MCF 10A (cell line): Measurements from ENCODE around the gene DUSP16. TPM values are rescaled to one million over a fixed set of nuclear protein-coding genes. Genes with fewer than 3 reads are reported as not detected.
A peak's percentile ranks its signal among the peaks of the same experiment; 100 is the strongest.

ENCODE experiments used
- BruUV-seq: library from RNA; stranded (reverse); fragments of 400-500 nt; replicated peaks from 2 replicates; lab custom pipeline; 2021; lab: Mats Ljungman, UMichigan
- CTCF ChIA-PET: fragments of 300-600 bp; sonication (Branson Sonifier 250); formaldehyde crosslinking; extraction: SDS; loops from one replicate; lab custom pipeline; 2021; ENCODE audit warnings: antibody characterized with exemption, inconsistent platforms; lab: Yijun Ruan, JAX
- POLR2A ChIA-PET: fragments of 300-600, 350-650 bp; sonication (Branson Sonifier 250); formaldehyde crosslinking; extraction: SDS; loops from one replicate; lab custom pipeline; 2020; ENCODE audit warnings: antibody characterized with exemption, inconsistent platforms; lab: Yijun Ruan, JAX
- DNase-seq: peaks from one replicate; pipeline ENCODE4 v3.0.0-alpha.2; 2018; ENCODE audit not compliant: unreplicated experiment
- H3K27ac Mint-ChIP-seq: one replicate; pipeline ENCODE4 v1.8.0; 2022; ENCODE audit warnings: mild to moderate bottlenecking, low read depth, mixed read lengths; ENCODE audit not compliant: unreplicated experiment
- H3K27me3 Mint-ChIP-seq: one replicate; pipeline ENCODE4 v1.8.0; 2022; ENCODE audit warnings: mixed read lengths; ENCODE audit not compliant: insufficient read depth, unreplicated experiment
- H3K36me3 Mint-ChIP-seq: one replicate; pipeline ENCODE4 v1.8.0; 2022; ENCODE audit warnings: mild to moderate bottlenecking, moderate library complexity, mixed read lengths; ENCODE audit not compliant: insufficient read depth, unreplicated experiment
- H3K4me1 Mint-ChIP-seq: one replicate; pipeline ENCODE4 v1.8.0; 2022; ENCODE audit warnings: mixed read lengths; ENCODE audit not compliant: insufficient read depth, unreplicated experiment
- H3K4me3 Mint-ChIP-seq: one replicate; pipeline ENCODE4 v1.8.0; 2022; ENCODE audit warnings: mild to moderate bottlenecking, moderate library complexity, mixed read lengths; ENCODE audit not compliant: unreplicated experiment
- H3K9me3 Mint-ChIP-seq: one replicate; pipeline ENCODE4 v1.8.0; 2022; ENCODE audit warnings: mixed read lengths; ENCODE audit not compliant: unreplicated experiment
- intact Hi-C: fragments of 100-400 bp; cut with micrococcal nuclease; formaldehyde crosslinking; loops from 2 replicates; pipeline ENCODE4 v1.14.1; 2022
- total RNA-seq: library from RNA; stranded (reverse); gene quantifications from 2 replicates; pipeline ENCODE4 v1.2.3, GENCODE V29; 2022
- TF ChIP-seq, protein P1 (sequence below): fragments of 200-600 bp; IDR thresholded peaks from one replicate; pipeline ENCODE4 v1.8.0; 2022; ENCODE audit warnings: antibody characterized with exemption, mild to moderate bottlenecking; ENCODE audit not compliant: unreplicated experiment

Gene DUSP16
- total RNA-seq, 1 experiment from 2014 or later = 20.7 TPM

DNA sequence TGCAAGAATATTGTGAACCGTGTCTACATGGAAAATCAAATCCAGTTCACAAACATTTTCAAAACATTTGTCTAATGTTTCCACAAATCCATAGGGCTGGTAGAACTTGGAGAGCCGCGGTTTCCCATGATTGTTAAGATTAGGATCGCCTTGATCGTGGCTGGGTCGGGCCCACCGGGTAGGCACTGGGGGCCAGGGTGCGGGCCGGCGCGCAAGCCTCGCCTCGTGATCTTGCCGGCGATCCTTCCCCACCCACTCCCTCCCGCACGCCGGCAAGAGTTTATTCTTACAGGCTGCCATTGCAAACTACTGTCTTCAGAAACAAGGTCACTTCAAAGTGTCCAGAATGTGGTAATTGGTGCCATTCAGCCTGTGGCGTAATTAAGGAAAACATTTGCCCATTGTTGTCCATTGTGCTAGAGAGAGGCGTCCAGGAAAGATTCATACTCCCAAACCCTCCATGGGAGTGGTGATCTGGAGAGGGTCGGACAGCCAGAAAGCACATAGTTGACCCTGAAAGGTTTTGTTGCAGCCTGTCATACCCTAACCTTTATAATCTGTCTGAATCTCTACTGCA lies 110.2 kb downstream of the DUSP16 start:
- Mint-ChIP-seq H3K27me3 (no peaks in the 10 kb centered on the region), H3K4me1 (peaks cover 12% of the 10 kb centered on the region), H3K27ac (no peak overlapping the region), H3K9me3 (no peaks in the 10 kb centered on the region), H3K36me3 (peaks cover 6% of the 10 kb centered on the region), H3K4me3 (no peak overlapping the region)
- CTCF ChIA-PET = interaction anchor here (1.1 kb wide), 1 partner anchor 112 kb away, joined by 4 read pairs; no protein-coding TSS in a partner anchor
- BruUV-seq = no TSS peak
- TF ChIP-seq, protein P1, sequence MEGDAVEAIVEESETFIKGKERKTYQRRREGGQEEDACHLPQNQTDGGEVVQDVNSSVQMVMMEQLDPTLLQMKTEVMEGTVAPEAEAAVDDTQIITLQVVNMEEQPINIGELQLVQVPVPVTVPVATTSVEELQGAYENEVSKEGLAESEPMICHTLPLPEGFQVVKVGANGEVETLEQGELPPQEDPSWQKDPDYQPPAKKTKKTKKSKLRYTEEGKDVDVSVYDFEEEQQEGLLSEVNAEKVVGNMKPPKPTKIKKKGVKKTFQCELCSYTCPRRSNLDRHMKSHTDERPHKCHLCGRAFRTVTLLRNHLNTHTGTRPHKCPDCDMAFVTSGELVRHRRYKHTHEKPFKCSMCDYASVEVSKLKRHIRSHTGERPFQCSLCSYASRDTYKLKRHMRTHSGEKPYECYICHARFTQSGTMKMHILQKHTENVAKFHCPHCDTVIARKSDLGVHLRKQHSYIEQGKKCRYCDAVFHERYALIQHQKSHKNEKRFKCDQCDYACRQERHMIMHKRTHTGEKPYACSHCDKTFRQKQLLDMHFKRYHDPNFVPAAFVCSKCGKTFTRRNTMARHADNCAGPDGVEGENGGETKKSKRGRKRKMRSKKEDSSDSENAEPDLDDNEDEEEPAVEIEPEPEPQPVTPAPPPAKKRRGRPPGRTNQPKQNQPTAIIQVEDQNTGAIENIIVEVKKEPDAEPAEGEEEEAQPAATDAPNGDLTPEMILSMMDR = no peak
- DNase-seq = no peak
- POLR2A ChIA-PET = interaction anchor here (0.8 to 1.1 kb wide), 2 partner anchors 54 to 95 kb away, joined by 3 read pairs; no protein-coding TSS in a partner anchor
- intact Hi-C loops = no loop called here

- DNase-seq = no peak
- H3K27me3 Mint-ChIP-seq = no peaks in the 10 kb centered on the region
- H3K4me3 Mint-ChIP-seq = no peak overlapping the region
- CTCF ChIA-PET = interaction anchor here (1.1 kb wide), 1 partner anchor 113 kb away, joined by 4 read pairs; no protein-coding TSS in a partner anchor
- POLR2A ChIA-PET = interaction anchor here (0.5 kb wide), 1 partner anchor 20 kb away, joined by 3 read pairs; no protein-coding TSS in a partner anchor
- H3K27ac Mint-ChIP-seq = no peak overlapping the region
- no peaks in the 10 kb centered on the region for H3K9me3 Mint-ChIP-seq
- peaks cover 22% of the 10 kb centered on the region for H3K4me1 Mint-ChIP-seq
- peaks cover 6% of the 10 kb centered on the region for H3K36me3 Mint-ChIP-seq
- TF ChIP-seq, protein P1 = no peak
- intact Hi-C loops = no loop called here
- no TSS peak for BruUV-seq
These were observed 111.6 kb downstream of the DUSP16 start for GRCh38 chr12:12451098-12451497.

GRCh38 chr12:12450043-12450471 lies 112.6 kb downstream of the DUSP16 start:
- no peak overlapping the region for H3K4me3 Mint-ChIP-seq
- CTCF ChIA-PET = interaction anchor here (0.5 to 1.7 kb wide), 4 partner anchors 10 to 225 kb away, joined by 3 to 6 read pairs (median 4); partner anchors contain the start of gene DUSP16
- H3K9me3 Mint-ChIP-seq = no peaks in the 10 kb centered on the region
- peaks cover 6% of the 10 kb centered on the region for H3K36me3 Mint-ChIP-seq
- peaks cover 26% of the 10 kb centered on the region for H3K4me1 Mint-ChIP-seq
- H3K27ac Mint-ChIP-seq = peak overlapping the region; percentile 28
- DNase-seq = no peak
- intact Hi-C loops = no loop called here
- POLR2A ChIA-PET = interaction anchor here (0.9 to 1.8 kb wide), 5 partner anchors 9 to 111 kb away, joined by 3 to 10 read pairs (median 4); no protein-coding TSS in a partner anchor
- TSS peak; percentile 27 for BruUV-seq
- H3K27me3 Mint-ChIP-seq = no peaks in the 10 kb centered on the region
- TF ChIP-seq, protein P1 = no peak

DNA sequence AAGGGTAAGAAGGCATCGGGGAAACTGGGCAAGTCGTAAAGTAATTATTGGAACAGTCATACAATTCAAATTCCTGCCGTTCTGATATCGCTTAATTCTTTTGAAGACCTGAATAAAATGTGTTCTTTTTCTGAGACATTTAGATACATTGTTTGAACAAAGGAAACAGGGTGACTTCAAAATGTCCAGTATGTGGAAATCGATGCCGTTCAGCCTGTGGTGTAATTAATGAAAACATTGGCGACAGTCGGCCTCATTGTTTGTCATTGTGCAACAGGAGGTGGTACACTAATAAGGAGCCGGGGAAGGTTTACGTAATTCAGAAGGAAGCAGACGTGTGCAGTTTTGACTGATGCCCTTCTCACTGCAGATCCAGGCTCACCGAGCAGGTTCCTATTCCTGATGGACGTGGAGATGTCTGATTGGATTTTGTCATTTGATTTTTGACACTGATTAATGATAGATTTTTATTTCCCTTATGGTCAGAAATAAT lies 113.1 kb downstream of the DUSP16 start:
- peak; percentile 93 for DNase-seq
- peaks cover 6% of the 10 kb centered on the region for H3K36me3 Mint-ChIP-seq
- no peaks in the 10 kb centered on the region for H3K9me3 Mint-ChIP-seq
- BruUV-seq = no TSS peak
- ChIA-PET POLR2A (interaction anchor here (0.8 to 1.8 kb wide), 6 partner anchors 9 to 111 kb away, joined by 3 to 10 read pairs (median 4); no protein-coding TSS in a partner anchor), CTCF (interaction anchor here (0.5 to 2.0 kb wide), 6 partner anchors 9 to 224 kb away, joined by 3 to 6 read pairs (median 4); partner anchors contain the start of gene DUSP16)
- TF ChIP-seq, protein P1 = no peak
- intact Hi-C loops = no loop called here
- H3K4me3 Mint-ChIP-seq = no peak overlapping the region
- peaks cover 26% of the 10 kb centered on the region for H3K4me1 Mint-ChIP-seq
- H3K27me3 Mint-ChIP-seq = no peaks in the 10 kb centered on the region
- peak overlapping the region; percentile 28 for H3K27ac Mint-ChIP-seq
